AG09319 (cell line): ENCODE measurements around the gene RGR.

Source experiments
- DNase-seq: peaks from one replicate; pipeline ENCODE4 v3.0.0-alpha.2; 2010; ENCODE audit warnings: low read depth; ENCODE audit errors: extremely low read depth
- TF ChIP-seq, protein P1 (sequence below): IDR thresholded peaks from 2 replicates; pipeline ENCODE4 v1.5.1; 2011; ENCODE audit warnings: low read depth, mild to moderate bottlenecking, inconsistent platforms, low read length, moderate library complexity

The RGR gene

DNA sequence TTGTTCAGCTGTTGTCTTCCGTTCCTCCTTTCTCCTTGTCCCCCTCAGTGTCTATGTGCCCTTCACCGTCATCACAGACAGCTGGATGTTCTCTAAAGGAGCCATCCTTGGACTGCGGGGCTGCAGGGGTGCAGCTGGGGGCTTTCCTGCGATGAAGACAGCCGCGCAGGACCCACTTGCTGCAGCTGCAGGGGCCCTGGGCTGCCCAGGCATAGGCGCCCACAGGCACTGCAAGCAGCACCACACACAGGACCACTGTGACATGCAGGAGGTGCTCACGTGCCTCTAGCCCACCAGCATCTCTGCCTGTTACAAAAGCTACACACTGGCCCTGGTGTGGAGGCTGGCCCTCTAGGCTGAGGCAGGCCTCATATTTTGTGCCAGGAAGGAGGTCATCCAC is 22.9 kb upstream of the RGR start:
- TF ChIP-seq, protein P1, sequence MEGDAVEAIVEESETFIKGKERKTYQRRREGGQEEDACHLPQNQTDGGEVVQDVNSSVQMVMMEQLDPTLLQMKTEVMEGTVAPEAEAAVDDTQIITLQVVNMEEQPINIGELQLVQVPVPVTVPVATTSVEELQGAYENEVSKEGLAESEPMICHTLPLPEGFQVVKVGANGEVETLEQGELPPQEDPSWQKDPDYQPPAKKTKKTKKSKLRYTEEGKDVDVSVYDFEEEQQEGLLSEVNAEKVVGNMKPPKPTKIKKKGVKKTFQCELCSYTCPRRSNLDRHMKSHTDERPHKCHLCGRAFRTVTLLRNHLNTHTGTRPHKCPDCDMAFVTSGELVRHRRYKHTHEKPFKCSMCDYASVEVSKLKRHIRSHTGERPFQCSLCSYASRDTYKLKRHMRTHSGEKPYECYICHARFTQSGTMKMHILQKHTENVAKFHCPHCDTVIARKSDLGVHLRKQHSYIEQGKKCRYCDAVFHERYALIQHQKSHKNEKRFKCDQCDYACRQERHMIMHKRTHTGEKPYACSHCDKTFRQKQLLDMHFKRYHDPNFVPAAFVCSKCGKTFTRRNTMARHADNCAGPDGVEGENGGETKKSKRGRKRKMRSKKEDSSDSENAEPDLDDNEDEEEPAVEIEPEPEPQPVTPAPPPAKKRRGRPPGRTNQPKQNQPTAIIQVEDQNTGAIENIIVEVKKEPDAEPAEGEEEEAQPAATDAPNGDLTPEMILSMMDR: no peak
- DNase-seq: no peak

DNA sequence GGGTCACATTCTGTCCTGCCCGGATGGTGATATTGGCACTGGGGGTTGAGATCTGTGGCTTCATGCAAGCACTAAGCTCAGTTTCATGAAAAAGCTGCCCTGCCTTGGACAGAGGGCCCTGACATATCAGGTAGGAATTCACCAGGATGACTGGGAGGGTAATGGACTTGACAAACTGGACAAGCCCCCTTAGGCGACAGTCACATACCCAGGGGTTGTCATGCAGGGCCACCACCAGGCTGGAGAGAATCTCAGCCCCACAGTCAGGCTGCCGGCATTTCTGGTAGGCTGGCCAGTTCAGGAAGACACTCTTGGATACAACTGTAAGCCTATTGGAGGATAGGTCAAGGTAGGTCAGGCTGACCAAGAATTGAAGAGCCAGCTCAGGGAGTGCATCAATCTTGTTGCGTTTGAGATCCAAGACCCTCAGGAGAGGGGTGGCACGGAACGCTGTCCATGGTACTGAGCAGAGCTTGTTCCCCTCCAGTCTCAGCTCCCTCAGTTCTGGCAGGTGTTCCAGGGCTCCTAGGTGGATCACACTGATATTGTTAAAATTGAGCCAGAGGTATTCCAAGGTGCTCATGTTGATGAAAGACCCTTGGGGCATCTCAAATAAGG is 20.3 kb upstream of the RGR start:
- TF ChIP-seq, protein P1: no peak
- DNase-seq: no peak

DNA sequence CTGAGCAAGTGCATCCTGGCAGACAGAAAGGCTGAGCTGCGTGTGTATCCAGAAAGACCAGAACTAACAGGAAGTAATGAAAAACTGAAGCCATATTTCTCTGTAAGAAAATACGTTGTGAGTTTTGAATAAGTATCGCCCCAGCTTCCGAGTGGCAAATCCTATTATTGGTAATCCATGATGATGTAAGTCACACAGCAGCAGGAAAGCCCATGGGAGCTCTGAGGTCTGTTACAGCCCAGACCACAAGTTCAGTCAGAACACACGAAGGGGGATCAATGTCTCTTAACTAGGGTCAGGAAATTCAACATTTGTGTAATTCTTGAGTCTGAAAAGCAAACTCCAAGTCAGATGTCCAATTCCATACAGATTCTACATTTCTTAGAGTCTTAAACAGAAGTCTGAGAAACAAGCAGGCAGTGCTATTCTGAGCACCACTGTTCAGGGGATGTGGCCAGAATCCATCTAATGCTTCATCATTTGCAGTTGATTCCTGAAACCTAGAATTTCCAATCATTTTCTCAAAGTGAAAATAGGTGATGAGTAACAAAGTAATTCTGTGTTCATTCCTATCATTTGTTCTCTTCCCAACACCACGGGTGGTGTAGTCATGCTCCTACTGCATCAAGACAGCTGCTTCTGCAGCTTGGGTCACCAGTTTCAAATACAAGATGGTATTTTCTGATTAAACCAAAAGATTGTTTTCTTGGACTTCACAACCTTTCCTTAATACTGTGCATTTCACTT is 19.3 kb upstream of the RGR start, which contains the start of gene LRIT2:
Gene LRIT2 (minus strand): TSS at position 118 of the 747 bp plus-strand sequence. CDS start 24 bp downstream, at position 94.
- no peak for DNase-seq
- TF ChIP-seq, protein P1: no peak

DNA sequence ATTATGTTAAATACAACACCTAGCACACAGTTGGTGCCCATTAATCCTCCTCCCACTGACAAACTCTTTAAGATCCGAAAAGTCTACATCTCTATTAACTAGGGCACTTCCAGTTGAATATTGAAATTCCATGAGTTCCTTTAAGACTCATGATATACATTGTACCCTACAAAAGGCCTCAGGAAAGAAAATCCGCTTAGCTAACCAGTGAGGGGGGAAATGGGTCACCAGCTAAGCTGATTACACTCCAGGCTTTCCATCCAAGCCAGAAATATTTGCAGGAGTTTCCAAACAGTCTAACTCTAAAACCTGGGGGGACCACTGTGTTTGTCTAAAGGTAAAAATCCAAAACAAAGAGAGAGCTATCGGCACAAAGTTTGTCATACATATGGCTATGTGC is 18.2 kb upstream of the RGR start:
- TF ChIP-seq, protein P1: no peak
- no peak for DNase-seq

DNA sequence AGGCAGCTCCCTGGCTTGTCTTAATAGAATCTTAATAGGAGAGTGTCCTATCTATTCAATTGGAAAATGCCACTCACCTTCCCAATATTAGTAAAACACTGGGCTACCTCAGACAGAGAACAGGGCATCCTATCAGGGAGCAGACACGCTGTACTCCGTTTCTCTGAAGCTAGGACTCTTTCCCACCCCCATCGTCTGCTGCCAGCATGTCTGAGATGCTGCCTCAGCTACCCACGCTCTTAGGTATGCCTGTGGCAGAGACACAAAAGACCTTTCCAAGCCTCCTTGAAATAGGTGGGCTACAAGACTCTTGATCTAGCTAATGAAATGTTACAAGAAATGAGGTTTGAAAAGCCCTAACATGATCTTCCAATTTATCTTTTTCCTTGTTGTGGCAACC is 17.0 kb upstream of the RGR start:
- DNase-seq: no peak
- TF ChIP-seq, protein P1: no peak

DNA sequence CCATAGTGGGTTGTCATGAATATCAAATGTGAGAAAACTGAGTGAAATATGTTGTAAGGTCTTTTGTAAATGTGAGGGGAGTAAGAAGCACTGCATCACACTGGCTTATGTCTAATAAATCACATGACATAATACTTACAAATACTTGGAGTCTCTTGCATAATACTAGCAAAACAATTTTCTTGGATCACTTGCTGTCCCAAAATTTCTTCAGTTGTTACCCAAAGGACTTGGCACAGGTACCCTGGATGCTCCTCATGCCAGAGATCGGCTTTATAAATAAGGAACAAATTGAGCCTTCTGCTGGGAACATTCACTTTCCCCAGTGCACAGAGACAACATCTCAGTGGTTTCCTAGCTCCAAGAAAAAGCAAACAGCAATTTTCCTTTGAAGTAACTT is 14.5 kb upstream of the RGR start:
- TF ChIP-seq, protein P1: no peak
- DNase-seq: no peak

DNA sequence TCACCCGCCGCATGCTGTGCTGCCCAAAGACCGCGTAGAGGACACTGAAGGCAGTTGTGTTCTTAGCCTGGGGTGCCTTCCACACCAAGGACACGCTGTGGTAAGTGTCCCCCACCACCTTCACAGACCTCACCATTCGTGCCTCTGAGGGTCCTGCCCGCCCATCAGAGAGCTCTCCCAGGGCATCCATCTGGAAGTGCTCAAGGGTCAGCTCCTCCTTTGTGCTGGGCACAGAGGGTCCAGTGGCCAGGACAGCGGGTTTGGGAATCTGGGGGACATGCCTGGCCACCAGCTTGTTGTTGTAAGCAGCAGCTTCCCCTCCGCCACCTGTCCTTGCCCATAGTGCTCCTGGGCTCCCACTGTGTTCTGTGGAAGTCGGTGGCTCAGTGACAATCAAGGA is 12.5 kb upstream of the RGR start:
- TF ChIP-seq, protein P1: no peak

More for the DNA sequence above, 12.5 kb upstream of the RGR start:
- DNase-seq: no peak
